GM12801 (cell line): ENCODE results near the gene MIS12.
A peak's percentile ranks its signal among the peaks of the same experiment; 100 is the strongest.

Experiments used
- CTCF ChIP-seq: IDR thresholded peaks from one replicate; pipeline ENCODE4 v1.5.1; 2011; ENCODE audit warnings: control low read depth; ENCODE audit not compliant: insufficient read length; ENCODE audit errors: extremely low read depth

Gene MIS12

GRCh38 chr17:5486206-5487124 lies at the start of gene MIS12:
Gene MIS12 (plus strand): TSS chr17:5486566. CDS start chr17:5488863, 2,297 bp downstream.
- TF ChIP-seq CTCF = no peak

GRCh38 chr17:5437721-5438317 lies 48.5 kb upstream of the MIS12 start:
- TF ChIP-seq CTCF = no peak

GRCh38 chr17:5438716-5439445 lies 47.5 kb upstream of the MIS12 start, which contains the start of gene C1QBP:
Gene C1QBP (minus strand): TSS chr17:5439155. CDS start chr17:5439073, 82 bp downstream.
- TF ChIP-seq CTCF = peak; percentile 13

GRCh38 chr17:5439446-5439764 lies 47.0 kb upstream of the MIS12 start:
- TF ChIP-seq CTCF = no peak

- TF ChIP-seq CTCF = no peak
Measured at GRCh38 chr17:5443728-5444127, 42.6 kb upstream of the MIS12 start.

GRCh38 chr17:5444209-5444608 lies 42.2 kb upstream of the MIS12 start:
- TF ChIP-seq CTCF = no peak

- TF ChIP-seq CTCF = no peak
Measured at GRCh38 chr17:5446786-5447185, 39.6 kb upstream of the MIS12 start.
